T-helper 22 cell (primary cell): Measurements from ENCODE around the gene IQSEC1.

Source experiments
- DNase-seq: peaks from one replicate; pipeline ENCODE4 v3.0.0-alpha.2; 2020; ENCODE audit warnings: low read depth

Gene IQSEC1

GRCh38 chr3:13047296-13048165, 25.7 kb downstream of the IQSEC1 start:
- no peak for DNase-seq

DNA sequence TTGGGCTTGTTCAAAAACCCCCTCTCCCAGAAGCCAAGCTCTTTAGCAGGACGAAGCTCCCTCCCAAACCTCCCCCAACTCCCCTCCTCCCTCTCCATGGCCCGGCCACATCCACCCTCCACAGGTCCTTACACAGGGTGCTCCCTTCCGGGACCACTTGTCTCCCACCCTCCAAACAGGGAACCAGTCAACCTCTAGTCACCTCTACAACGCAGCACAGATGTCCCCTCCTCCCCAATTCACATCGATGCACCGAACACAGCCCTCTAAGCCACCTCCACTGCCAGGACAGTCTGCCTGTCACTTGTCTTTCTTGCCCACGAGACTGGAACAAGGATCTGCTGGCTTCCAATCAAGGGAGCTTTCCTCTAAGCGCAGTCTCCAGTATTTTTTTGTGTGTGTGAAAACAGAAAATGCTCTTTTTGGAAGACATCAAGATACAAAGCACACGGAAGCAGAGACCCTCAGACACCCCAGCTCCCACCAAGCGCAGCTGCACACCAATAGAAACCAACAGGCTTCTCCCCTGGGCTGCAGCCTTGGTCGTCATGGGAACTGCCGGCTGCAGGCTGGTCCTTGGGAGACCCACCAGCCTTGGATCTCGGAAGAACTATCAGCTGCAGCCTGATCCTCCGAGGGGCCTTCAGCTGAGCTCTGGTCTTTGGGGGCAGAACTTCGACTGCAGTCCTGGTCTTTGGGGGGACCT, 26.5 kb downstream of the IQSEC1 start:
- DNase-seq: no peak

DNA sequence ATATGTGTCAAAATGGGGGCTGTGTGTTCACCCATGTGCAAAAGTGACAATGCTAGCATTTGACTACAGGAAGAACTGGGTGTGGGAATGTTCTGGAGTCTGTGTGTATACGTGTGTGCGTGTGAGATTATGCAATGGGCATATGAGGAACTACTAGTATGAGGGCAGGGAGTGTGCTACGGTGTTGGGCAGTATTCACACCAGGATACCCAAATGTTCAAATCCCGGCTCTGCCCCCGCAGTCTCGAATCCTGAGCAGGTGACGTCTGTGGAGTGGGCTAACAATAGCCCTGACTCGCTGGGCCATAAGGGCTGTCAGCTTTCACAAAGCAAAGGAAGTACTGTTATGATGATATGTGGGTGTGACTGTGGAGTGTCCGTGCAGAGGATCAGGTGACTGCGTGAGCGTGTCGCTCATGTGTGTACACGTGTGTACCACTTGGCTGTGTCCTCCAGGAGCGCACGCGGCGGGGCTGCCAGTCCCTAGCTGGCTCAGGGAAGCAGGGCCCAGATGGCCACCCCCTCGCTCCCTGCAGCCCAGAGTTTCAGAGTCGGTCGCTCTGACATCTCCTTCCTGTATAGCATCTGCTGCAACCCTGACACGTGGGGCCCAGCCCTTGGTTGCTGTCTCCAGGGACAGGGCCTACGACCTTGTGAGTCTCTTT, 27.2 kb downstream of the IQSEC1 start:
- no peak for DNase-seq

DNA sequence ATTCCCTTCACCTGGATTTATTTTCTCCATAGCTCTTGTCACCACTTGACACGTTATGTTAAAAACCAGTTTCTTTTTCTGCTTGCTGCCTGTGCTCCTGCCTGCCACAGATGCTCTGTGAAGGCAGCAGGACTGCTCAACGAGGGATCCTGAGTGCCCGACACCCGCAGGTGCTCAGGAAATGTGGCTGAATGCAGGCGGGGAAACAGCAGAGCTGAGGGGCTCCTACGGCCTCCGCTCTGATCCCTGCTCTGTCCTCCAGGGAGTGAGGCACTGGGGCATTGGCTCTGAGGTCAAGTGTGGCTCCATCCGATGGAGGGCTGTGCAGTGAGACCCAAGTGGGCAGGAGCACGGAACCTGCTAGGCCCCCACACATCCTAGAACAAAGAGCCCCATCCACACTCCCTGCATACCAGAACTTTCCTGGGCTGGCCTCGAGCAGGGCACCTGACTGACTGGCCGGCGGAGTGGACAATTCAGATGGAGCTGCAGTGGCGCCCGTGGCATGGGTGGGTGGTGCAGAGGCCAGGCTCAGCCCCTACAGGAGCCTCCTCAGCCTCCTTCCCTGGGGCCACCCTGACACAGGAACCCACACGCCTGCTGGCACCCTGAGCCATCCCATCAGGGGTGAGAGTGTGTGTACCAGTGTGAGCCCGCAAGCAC, 27.9 kb downstream of the IQSEC1 start:
- no peak for DNase-seq

- DNase-seq: no peak
Observed at GRCh38 chr3:13044496-13045240, 28.6 kb downstream of the IQSEC1 start.

DNA sequence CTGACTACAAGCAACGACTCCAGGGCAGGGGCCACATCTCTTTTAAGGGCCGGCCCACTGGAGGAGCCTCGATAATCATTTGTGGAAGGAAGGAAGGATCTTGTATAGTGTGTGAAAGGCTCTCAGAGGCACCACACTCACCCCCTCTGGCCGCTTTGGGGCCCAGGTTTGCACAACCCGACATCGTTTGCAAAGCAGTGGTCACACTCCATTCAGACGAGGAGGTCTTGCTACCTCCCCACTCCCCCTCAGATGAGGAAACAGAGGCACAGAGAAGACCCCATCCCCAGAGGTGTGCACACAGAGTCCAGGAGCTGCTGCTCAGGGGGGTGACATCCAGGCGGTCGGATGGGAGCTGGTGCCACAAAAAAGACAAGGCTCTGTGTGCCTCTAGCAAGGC, 29.6 kb downstream of the IQSEC1 start:
- DNase-seq: no peak

GRCh38 chr3:13042715-13043271, 30.4 kb downstream of the IQSEC1 start:
- DNase-seq: no peak

- DNase-seq: no peak
Observed at GRCh38 chr3:13042127-13042701, 31.0 kb downstream of the IQSEC1 start.

DNA sequence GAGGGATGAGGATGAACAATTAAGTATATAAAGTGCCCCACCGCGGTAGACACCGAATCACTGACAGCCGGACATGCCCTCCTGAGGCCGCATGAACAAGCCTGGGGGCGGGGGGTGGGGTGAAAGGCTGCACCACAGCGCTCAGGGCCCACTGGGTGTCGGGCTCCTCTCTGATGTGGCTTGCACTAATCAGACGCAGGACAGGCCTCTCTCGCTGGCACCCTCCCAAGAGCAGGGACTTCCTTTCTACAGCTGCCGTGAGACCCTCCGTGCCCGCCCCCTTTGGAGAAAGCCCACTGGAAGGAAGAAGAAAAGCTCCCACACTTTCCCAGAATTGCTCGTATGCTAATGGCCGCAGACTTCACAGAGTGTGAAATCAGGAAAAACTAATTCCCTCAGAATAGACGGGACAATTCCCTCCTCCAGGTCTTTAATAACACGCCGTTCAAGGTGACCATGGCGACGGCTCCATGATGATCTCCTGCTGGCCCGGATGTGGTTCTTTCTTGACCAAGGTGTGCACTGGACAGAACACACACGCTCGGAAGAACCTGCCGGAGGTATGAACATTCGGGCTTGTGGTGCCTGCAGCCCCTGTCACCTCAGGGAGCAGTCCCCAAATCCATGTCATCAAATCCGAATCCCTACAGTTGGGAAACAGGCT, 32.0 kb downstream of the IQSEC1 start:
- no peak for DNase-seq

- DNase-seq: no peak
Observed at GRCh38 chr3:13040361-13041074, 32.7 kb downstream of the IQSEC1 start.

DNA sequence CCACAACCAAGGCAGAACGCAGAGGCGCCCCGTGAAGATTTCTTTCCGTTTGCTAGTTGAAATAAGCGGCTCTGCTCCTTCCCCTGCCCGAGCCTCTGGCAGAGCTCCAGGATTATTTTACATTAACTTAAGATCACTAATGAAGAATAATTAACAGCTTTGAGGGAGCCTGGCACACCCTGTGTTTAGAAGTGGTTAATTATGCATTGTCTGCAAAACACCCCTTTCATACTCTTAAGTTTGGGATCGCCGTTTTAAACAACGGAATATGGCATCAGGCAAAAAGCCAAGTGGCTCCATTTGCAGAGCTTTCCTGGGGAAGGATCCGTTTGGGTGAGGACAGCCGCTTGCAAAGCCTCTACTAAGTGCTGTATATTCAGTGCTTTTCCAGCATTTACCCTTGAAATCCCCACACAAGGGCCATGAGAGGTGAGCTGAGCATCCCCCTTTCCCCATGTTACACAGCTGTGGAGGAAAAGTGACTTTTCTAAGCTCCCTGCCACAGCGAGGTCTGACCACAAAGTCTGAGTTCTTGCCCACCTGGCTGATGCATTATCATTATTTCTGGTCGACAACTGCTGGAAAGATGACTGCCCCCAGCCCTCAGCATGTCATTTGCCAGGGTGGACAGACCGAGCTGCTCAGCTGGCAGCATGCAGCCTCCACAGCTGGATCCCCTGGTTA, 33.9 kb downstream of the IQSEC1 start:
- DNase-seq: no peak

- no peak for DNase-seq
Observed at GRCh38 chr3:13037458-13038117, 35.6 kb downstream of the IQSEC1 start.

GRCh38 chr3:13034861-13035260, 38.4 kb downstream of the IQSEC1 start:
- DNase-seq: no peak

DNA sequence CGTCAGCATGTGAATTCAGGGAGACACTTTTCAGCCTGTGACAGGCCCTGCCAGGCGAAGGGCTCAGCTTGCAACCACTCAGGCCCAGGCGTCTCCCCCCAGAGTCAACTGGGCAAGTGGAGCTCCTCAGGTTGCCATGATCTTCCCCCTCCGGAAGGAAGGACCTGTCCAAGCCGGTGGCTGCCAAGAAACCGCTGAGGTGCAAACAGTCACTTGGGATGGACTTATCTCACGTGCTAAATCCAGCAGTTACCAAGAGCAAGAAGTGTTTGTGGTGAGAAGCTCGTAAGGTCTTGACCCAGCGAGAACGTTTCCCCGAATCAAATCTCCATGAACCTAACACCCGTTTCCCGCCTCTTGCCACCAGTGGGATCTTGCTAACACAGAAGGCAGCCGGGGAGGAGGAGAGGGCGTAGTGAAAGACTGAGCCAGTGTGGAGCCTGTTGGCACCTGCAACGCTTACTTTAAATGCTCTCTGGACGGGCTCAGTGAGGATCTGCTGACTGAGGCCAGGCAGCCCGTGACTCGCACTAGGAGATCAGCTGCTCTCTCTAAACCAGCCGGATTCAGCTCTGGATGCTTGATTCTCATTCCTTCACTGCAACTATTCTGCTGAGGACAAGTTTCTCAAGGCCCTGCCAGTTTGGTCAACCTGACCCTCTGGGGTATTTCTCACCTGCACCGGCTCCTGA, 39.0 kb downstream of the IQSEC1 start:
- no peak for DNase-seq

DNA sequence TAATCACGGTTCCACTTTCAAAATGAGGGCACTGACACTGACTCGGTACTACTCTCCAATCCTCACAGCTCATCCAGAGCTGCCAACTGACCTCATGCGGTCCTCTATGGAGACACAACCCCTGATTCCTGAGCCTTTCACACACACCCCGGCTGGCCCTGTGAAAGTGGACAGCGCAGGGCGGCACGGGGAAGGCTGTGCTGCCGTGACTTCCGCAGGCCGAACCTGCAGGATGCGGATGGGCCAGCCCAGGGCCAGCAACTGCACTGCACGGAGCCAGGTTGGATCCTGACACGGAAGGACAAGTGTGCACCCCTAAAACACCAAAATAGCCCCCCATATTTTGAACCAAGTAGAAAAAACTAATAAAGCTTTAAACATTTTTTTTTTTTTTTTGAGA, 41.0 kb downstream of the IQSEC1 start:
- no peak for DNase-seq

GRCh38 chr3:13031621-13032020, 41.6 kb downstream of the IQSEC1 start:
- DNase-seq: no peak

- DNase-seq: no peak
Observed at GRCh38 chr3:13030684-13031083, 42.5 kb downstream of the IQSEC1 start.
